Eye (tissue), 1 donor: Measurements from ENCODE around the gene SLC13A1.
"Not testable (repeated sequence)": the region's sequence is repeated elsewhere in the genome, so short reads cannot be mapped to it uniquely, and the experiment has no call there.

Experiments used
- DNase-seq: peaks from one replicate; pipeline ENCODE4 v3.0.0-alpha.2; 2015

SLC13A1 gene, protein sequence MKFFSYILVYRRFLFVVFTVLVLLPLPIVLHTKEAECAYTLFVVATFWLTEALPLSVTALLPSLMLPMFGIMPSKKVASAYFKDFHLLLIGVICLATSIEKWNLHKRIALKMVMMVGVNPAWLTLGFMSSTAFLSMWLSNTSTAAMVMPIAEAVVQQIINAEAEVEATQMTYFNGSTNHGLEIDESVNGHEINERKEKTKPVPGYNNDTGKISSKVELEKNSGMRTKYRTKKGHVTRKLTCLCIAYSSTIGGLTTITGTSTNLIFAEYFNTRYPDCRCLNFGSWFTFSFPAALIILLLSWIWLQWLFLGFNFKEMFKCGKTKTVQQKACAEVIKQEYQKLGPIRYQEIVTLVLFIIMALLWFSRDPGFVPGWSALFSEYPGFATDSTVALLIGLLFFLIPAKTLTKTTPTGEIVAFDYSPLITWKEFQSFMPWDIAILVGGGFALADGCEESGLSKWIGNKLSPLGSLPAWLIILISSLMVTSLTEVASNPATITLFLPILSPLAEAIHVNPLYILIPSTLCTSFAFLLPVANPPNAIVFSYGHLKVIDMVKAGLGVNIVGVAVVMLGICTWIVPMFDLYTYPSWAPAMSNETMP

DNA sequence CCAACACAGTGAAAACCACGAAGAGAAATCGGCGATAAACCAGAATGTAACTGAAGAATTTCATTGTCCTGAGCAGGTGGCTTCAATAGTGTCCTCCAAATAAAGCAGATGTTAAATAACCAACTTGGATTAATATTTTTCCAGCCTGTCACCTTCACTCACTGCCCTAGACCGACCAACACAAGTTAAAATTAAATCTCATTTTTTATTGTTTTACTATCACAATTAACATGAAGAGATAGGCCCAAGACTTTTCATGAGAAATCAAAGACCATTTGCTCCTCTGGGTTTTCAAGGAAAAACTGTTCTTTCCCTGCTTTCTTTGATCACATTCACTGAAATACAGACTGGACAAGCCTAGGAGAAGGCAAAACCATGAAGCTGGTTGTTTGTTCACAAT, at the start of gene SLC13A1:
TSS of gene SLC13A1 (minus strand) at position 87 of the 400 bp plus-strand sequence. CDS start at position 64, 23 bp downstream.
- no peak for DNase-seq

DNA sequence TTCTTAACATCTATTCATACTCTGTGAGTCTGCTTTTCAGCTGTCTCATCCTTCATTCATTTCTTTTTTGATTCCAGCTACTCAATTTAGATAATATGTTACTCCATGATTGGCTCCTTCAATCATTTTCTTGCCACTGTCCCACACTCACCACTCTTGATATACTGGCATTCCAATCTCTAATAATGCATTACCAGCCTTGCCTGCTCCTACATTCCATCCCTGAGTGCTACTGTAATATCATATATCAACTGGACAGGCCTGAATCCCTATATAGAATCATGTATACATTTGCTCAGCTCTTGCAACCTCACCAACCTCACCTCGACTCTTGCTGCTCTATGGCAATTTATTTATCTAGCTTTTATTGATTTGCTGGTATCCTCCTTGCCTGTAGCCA, 45.0 kb upstream of the SLC13A1 start:
- DNase-seq = no peak

DNA sequence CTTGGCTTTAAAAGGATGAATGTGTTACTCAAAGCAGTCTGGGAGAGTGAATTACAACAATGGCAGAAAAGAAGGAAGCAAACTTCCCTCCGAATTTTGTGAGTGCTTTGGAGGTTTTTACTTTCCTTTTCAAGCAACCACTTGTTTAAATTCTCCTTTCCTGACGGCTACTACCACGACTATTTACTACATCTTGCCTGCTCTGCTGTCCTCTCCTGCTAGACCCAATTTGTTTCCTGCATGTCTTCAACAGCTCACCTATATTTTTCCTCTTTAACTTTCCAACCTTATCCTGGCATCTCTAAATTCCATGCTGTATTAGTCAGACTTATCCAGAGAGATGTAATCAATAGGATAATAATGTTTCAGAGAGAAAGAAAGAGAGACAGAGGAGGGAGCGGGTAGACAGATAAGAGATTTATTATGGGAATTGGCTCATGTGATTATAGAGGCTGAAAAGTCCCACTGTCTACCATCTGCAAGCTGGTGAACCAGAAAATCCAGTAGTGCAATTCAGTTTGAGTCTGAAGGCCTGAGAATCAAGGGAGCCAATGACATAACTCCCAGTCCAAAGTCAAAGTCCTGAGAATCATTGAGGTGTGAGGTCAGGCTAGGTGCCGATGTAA, 42.8 kb upstream of the SLC13A1 start:
- DNase-seq = no peak

DNA sequence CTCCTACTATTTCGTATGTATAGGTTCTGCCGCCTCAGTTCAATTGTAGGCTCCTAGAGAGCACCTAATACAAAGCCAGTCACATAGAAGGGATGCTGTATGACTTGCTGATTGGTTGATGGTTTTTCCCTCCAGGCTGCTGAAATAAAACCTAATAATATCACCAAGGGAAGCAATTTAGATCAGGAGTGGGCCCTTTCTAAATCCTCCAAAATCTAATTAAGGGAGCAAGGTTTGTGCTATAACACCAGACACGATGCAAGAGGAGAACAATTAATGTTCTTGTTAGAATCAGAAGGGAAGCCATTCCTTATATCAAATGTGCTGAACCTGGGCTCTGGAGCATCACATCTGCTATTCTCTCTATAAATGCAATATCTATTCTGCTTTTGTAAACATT, 42.0 kb upstream of the SLC13A1 start:
- no peak for DNase-seq

DNA sequence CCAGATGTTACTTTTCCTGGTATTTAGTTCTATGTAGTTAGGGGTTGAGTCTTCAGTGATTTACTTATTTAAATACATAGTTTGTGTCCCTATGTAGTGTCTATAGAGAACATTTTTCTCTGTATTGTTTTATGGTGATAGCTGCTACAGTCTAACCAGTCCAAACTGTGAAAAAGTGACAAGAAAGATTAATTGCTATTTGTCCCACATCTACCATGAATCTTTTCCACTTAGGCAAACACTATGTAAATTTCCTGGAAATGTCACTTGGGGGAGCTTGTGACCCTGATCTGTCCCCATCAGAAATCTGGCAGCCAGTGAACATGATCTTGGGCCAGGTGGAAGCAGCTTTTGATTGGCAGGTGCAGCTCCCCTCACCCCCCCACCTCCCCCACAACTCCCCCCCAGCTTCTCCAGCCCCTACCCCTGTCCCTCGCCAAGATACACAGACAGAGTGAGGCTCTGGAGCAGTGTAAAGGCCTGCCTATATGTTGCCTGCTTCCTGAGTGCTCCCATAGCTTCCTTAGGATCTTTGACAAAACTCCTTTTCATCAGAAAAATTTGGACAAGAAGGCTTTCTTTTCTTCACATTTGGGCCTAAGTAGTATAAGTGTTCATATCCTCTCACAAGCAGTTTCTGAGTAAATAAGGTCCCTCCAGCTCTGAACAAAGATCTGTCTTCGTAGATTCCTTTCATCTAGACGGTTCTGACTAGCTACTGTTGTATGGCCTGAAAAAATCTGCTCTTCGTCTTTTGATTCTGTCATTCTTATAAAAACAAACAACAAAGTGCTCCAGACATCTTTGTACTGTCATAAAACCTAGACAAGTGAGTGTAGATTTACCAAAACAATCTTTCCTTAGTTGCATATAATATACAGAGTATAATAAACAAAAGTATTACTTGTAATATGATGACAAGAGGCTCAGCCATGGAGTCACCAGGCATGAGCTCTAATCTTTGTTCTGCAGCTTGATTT, 31.5 kb upstream of the SLC13A1 start:
- no peak for DNase-seq

DNA sequence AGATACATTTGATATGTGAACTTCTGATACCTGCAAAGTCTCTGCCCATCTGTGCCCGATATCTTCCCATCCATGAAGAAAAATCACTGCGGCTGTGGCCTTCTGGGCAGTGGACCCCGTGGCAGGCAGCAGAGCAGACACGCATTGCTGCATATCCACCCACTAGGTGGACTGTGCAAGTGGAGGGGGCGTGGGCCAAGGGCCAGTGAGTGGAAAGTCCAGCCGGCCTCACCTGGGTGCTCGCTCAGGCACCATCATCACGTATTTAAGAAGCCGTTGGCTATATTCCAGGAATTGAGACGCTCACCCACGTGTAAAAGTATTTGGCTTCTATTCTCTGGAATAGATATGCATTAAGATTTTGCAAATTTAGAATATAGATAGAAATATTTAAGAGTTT, 30.8 kb upstream of the SLC13A1 start:
- no peak for DNase-seq

DNA sequence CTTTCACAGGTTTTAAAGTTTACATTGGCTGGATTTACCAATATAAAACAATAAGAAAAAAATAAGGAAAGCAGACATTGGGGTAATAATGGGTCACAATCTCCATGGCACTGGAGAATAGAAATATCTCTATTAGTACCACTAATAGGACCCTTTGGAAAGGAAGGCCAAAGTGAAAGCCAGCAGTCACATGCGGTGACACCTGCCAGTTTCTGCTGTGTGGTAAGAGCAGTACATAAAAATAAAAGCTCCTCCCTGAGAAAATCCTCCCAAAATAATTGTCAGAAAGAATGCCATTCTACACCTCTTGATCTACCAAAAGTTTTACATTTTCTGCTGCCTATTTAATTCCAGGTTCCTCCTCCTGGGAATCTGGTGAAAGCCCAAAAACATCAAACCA, 30.4 kb upstream of the SLC13A1 start:
- DNase-seq = no peak

DNA sequence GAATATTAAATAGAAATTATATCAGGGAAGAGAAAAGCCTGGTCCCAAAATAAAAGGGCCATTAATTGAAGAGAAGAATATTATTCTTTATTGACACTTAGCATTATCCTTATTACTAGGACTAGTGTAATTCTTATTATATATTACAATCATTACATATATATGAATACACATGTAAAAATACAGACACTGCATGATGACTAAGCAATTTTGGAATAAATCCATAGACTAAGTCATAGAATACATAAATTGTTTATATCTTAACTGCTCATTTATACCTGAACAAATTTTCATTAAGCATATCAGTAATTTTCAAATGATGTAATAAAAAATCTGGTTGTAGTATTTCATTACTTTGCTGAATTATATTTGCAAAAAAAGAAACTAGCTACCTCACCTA, 29.7 kb upstream of the SLC13A1 start:
- DNase-seq = no peak

DNA sequence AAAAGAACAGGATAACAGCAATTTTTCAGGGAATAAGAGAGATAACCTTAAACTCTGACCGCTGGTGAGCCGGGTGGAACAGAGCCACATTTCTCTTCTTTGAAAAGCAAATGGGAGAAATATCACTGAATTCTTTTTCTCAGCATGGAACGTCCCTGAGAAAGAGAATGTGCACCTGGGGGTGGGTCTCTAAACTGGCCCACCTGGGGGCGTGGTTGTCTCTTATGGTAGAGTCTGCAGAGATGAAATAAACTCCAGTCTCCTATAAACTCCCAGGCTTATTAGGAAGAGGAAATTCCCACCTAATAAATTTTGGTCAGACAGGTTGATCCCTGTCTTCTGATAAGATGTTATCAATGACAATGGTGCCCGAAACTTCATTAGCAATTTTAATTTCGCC, 27.9 kb upstream of the SLC13A1 start:
- not testable (repeated sequence) for DNase-seq

DNA sequence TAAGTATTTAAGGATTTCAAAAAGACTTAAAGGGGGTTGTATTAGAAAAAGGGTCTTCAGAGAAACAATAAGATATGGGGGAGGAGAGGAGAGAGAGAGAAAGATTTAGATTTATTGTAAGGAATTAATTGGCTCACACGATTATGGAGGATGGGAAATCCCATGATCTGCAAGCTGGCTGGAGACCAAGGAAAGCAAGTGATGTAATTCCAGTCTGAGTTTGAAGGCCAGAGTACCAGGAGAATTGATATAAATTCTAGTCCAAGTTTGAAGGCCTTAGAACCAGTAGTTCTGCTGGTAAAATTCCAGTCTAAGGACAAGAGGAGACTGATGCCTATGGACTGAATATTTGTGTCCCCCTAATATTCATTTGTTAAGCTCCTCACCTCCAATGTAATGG, 20.6 kb upstream of the SLC13A1 start:
- DNase-seq = no peak

DNA sequence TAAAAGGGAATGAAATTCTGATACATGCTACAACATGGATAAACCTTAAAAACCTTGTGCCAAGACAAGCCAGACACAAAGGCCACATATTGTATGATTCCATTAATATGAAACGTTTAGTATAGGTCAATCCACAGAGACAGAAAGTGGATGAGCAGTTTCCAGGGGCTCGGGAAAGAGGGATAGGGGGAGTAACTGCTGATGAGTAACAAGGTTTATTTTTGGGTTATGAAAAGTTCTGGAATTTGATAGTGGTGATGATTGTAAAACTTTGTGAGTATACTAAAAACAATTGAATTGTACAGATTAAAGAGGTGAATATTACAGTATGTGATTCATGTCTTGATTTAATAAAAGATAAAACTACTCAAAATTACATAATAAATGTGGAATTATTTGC, 19.1 kb upstream of the SLC13A1 start:
- no peak for DNase-seq

DNA sequence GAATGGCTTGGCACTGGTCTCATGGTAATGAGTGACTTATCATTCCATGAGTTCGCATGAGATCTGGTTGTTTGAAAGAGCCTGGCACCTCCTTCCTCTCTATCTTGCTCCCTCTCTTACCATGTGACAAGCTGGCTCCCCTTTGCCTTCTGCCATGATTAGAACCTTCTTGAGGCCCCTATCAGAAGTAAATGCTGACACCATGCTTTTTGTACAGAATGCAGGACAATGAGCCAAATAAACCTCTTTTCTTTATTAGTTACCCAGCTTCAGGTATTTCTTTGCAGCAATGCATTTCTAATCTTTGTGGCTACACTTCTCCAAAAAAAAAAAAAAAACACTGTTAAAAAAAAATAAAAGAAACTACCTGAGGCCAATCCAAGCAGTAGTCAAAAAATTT, 17.1 kb upstream of the SLC13A1 start:
- DNase-seq = no peak

DNA sequence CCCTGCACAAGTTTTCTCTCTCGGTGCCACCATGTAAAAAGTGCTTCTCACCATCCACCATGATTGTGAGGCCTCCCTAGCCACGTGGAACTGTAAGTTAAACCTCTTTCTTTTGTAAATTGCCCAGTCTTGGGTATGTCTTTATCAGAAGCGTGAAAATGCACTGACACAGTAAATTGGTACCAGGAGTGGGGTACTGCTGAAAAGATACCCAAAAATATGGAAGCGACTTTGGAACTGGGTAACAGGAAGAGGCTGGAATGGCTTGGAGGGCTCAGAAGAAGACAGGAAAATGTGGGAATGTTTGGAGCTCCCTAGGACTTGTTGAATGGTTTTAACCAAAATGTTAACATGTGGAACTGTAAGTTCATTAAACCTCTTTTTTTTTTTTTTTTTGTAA, 15.6 kb upstream of the SLC13A1 start:
- DNase-seq = no peak

DNA sequence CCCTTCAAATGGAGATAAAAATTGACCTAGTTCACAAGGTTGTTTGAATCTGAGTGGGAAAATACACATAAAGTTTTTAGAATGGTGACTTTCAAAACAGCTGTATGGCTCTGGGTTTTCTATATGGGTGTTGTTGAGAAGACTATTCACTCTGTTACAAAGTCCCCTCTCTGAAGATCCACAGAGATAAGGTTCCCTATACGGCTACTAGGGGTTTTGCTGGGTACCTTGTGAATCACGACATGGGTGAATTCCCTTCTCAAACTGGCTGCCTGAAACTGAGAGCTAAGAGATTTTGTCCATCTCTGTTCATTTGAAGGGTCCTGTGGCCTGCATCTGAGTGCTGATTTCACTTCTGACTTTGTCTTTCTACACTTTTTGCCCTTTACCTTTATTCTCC, 11.8 kb upstream of the SLC13A1 start:
- DNase-seq = no peak

DNA sequence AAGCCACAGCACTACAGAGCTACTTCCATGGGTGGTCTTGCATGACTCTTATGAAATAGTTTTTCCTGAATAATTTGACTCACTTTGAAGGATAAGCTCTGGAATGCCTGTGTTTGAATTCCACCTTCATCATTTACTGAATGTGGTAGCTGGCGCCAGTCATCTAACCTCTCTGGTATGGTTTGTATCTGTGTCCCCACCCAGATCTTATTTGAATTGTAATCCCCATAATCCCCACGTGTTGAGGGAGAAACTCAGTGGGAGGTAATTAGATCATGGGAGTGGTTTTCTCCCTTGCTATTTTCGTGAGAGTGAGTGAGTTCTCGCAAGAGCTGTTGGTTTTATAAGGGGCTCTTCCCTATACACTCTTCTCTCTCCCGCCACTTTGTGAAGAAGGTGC, 11.2 kb upstream of the SLC13A1 start:
- DNase-seq = no peak

DNA sequence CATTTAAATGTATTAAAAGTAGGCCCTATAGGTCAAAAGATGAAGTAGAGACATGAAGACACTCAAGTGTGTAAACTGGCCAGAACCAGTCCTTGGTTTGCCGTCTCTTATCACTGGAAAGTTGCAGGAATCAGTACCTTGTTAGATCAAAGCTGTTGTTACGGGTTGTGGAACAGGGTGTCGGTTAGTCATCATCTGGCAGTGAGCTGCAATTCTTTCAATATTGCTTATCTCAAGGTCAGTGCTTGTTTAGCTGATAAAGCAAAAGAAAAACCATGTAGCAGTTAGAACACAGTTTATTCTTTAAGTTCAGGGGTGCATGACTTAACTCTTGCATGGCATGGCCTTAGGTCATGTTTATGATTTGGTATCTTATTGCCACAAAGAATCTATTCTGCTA, 10.0 kb upstream of the SLC13A1 start:
- no peak for DNase-seq

DNA sequence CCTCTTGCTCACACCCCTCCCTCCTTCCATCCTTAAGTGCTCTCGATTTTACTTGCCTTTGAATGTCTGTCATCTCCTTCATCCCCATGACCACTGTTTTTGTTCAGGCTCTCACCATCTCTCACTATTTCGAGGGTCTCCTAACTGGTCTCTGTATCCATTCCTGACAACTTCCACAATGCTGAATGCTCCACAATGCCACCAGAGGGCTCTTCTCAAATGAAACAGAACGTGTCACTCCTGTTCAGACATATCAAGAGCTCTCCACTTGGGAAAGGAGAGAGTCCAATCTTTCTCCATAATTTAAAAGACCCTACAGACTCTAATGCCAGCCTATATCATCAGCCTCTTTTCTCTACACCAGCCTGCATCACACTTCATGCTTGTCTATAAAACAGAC, 9.0 kb upstream of the SLC13A1 start:
- no peak for DNase-seq

DNA sequence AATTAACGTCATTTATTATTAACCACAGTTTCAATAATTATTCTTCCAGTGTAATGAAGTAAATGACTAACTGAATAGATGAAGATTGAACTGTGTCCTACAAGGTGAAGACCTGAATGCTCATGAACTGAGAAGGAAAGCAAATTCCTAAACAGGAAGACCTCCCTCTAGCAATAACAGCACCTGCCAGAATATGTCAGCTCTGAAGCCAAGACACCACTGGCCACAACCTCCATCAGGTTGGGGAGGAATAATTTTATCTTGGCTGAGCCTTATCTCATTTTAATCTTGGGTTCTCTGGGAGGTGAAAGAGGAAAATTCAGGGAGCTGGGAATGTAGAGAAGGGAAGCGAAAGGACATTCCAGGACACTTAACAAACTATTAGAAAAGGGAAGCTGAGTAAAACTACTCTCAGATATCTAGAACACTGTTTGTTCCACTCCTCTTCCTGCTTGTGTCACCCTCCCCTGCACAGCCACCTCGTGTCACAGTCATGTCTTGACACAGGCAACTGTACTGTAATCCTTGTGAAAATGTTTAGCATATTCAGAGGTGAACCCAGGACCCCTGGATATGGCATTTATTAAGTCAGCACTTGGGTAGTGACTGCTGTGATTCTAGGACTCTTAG, 4.6 kb upstream of the SLC13A1 start:
- no peak for DNase-seq

DNA sequence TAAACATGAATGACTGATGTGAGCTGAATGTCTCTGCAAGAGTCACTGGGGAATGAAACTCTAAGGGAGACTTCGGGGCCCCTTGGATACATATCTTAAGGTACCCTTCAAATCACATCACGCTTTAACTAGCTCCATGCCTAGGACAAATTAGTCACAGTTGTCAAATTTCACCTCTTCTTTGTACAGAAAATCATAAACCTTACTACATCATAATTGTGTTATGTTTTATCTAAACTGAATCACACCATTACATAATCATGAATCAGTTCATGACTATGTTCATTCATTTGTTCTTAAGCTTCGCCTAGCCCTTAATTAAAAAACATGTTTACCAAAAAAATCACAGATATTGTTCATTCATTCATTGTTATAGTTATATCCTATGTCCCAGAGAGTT, 2.1 kb upstream of the SLC13A1 start:
- DNase-seq = no peak

DNA sequence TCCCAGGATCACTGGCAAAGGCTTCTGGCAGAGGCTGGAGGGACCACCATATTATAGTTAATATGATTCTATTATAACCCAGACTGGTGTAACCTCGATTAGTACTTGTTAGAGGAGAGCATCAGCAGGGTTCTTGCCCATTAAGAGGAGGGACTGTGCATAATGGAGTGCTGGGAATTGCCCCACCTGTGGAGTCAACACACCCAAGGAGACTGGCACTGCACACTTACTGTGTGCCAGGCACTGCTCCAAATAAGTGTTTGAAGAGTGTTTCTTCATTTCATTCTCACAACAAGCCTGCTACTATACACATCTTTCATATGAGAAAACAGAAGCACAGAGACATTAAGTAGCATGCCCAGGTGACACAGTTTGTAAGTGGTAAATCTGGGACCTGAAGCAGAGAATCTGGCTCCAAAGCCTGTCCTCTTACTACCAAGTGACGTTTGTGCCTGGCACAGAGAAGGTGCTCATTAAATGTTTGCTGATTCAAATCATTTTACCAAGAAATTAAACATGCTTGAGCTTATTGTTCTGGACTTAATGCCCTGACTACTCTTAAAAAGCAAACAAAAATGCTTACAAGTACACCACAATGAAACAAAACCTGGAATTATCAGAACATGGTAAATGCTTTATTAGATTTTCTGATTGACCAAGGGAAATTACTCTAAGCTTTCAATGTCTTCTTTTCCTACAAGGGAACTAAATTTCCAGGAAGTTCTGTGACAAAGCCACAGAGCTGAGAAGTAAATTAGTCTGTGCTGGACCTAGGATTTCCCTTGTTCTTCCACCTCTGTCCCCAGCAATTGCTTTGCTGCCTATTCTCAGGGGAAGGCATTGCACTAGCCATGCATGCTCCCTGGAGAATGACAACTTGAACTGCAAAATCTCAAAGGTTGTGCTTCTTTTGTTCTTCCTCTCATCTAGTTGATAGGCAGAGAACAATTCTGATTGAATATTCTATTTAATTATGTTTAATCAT, 809 bp downstream of the SLC13A1 start:
- no peak for DNase-seq

DNA sequence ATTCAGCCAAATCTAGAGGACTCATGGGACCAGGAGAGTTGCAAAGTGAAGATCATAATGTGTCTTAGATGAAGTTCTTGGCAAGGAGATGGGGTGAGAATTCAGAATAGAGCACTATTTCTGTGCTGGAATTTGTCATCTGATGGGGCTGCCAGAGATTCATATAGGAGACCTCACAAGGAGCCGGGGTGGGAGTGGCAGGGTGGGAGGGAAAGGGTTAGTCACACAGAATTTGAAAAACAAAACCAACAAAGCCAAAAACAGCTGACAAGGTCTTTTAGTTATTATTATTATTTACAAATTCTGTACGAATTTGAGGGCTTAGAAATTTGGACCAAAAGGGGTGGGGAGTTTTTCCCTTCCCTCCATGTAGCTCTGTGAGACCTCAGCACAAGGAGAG, 1.7 kb downstream of the SLC13A1 start:
- DNase-seq = no peak
